H9 (cell line): ENCODE data around the gene FRG2B. TPM values are rescaled to one million over a fixed set of nuclear protein-coding genes. Genes with fewer than 3 reads are reported as not detected.
"Not testable (repeated sequence)": the region's sequence is repeated elsewhere in the genome, so short reads cannot be mapped to it uniquely, and the experiment has no call there.

Experiments
- DNase-seq: peaks from one replicate; pipeline ENCODE4 v3.0.0-alpha.2; 2017
- H2AFZ ChIP-seq: one replicate; pipeline ENCODE4 v1.6.1; 2013; ENCODE audit warnings: mild to moderate bottlenecking, low read length, control low read depth, moderate library complexity
- H2AK5ac ChIP-seq: 2 replicates; pipeline ENCODE4 v1.6.1; 2013; ENCODE audit warnings: low read length, control low read depth, mixed read lengths; ENCODE audit not compliant: insufficient read length
- H2BK120ac ChIP-seq: one replicate; pipeline ENCODE4 v1.6.1; 2013; ENCODE audit warnings: low read depth, mild to moderate bottlenecking, low read length, control low read depth, inconsistent platforms; ENCODE audit not compliant: poor library complexity, severe bottlenecking
- H2BK12ac ChIP-seq: 2 replicates; pipeline ENCODE4 v1.6.1; 2013; ENCODE audit warnings: low read length, control low read depth, mixed read lengths, low read depth; ENCODE audit not compliant: insufficient read length
- H2BK15ac ChIP-seq: 2 replicates; pipeline ENCODE4 v1.6.1; 2013; ENCODE audit warnings: low read depth, low read length, control low read depth
- H2BK20ac ChIP-seq: one replicate; pipeline ENCODE4 v1.6.1; 2013; ENCODE audit warnings: low read depth, mild to moderate bottlenecking, low read length, control low read depth, inconsistent platforms; ENCODE audit not compliant: poor library complexity, severe bottlenecking
- H2BK5ac ChIP-seq: 2 replicates; pipeline ENCODE4 v1.6.1; 2013; ENCODE audit warnings: low read length, control low read depth, mixed read lengths; ENCODE audit not compliant: insufficient read length
- H3K14ac ChIP-seq: 2 replicates; pipeline ENCODE4 v1.6.1; 2013; ENCODE audit warnings: low read length, control low read depth; ENCODE audit not compliant: insufficient read depth
- H3K18ac ChIP-seq: 2 replicates; pipeline ENCODE4 v1.6.1; 2013; ENCODE audit warnings: low read depth, mild to moderate bottlenecking, mixed read lengths, low read length, control low read depth; ENCODE audit not compliant: insufficient read length
- H3K23ac ChIP-seq: 2 replicates; pipeline ENCODE4 v1.6.1; 2013; ENCODE audit warnings: low read length, control low read depth, mixed read lengths, low read depth; ENCODE audit not compliant: insufficient read length
- H3K23me2 ChIP-seq: 2 replicates; pipeline ENCODE4 v1.6.1; 2013; ENCODE audit warnings: low read depth, mild to moderate bottlenecking, mixed read lengths, low read length, control low read depth; ENCODE audit not compliant: insufficient read length, poor library complexity, severe bottlenecking
- H3K27ac ChIP-seq: 2 replicates; pipeline ENCODE4 v1.5.1; 2013; ENCODE audit warnings: low read length, control low read depth, mixed read lengths, low read depth; ENCODE audit not compliant: insufficient read length
- H3K27me3 ChIP-seq: 2 replicates; pipeline ENCODE4 v1.6.1; 2013; ENCODE audit warnings: low read length, control low read depth, inconsistent platforms; ENCODE audit not compliant: insufficient read depth
- H3K4ac ChIP-seq: 2 replicates; pipeline ENCODE4 v1.6.1; 2013; ENCODE audit warnings: low read depth, mild to moderate bottlenecking, control low read depth, inconsistent platforms, low read length, moderate library complexity
- H3K4me1 ChIP-seq: 2 replicates; pipeline ENCODE4 v1.6.1; 2013; ENCODE audit warnings: low read length, control low read depth, inconsistent platforms; ENCODE audit not compliant: insufficient read depth
- H3K4me2 ChIP-seq: 2 replicates; pipeline ENCODE4 v1.6.1; 2013; ENCODE audit warnings: low read length, control low read depth, mixed read lengths; ENCODE audit not compliant: insufficient read length, insufficient read depth
- H3K56ac ChIP-seq: 2 replicates; pipeline ENCODE4 v1.6.1; 2013; ENCODE audit warnings: low read depth, mild to moderate bottlenecking, mixed read lengths, low read length, control low read depth; ENCODE audit not compliant: insufficient read length
- H3K79me1 ChIP-seq: 2 replicates; pipeline ENCODE4 v1.6.1; 2013; ENCODE audit warnings: low read depth, mild to moderate bottlenecking, moderate library complexity, low read length, control low read depth, inconsistent platforms; ENCODE audit not compliant: insufficient read depth, poor library complexity, severe bottlenecking
- H3K79me2 ChIP-seq: 2 replicates; pipeline ENCODE4 v1.6.1; 2013; ENCODE audit warnings: low read length, control low read depth, inconsistent platforms; ENCODE audit not compliant: insufficient read depth
- H3K9ac ChIP-seq: 2 replicates; pipeline ENCODE4 v1.6.1; 2013; ENCODE audit warnings: low read length, control low read depth, mixed read lengths; ENCODE audit not compliant: insufficient read length; ENCODE audit errors: extremely low read depth
- H3K9me3 ChIP-seq: one replicate; pipeline ENCODE4 v1.6.1; 2013; ENCODE audit warnings: low read depth, low read length, inconsistent platforms; ENCODE audit not compliant: control insufficient read depth
- H3T11ph ChIP-seq: one replicate; pipeline ENCODE4 v1.6.1; 2013; ENCODE audit warnings: mild to moderate bottlenecking, low read length, control low read depth, inconsistent platforms
- H4K20me1 ChIP-seq: one replicate; pipeline ENCODE4 v1.6.1; 2013; ENCODE audit not compliant: control insufficient read depth, insufficient read length, insufficient read depth
- H4K5ac ChIP-seq: 2 replicates; pipeline ENCODE4 v1.6.1; 2013; ENCODE audit warnings: low read depth, mild to moderate bottlenecking, mixed read lengths, low read length, control low read depth; ENCODE audit not compliant: insufficient read length
- H4K8ac ChIP-seq: replicated peaks from 2 replicates; pipeline ENCODE4 v1.6.1; 2013; ENCODE audit warnings: low read length, control low read depth, mixed read lengths, low read depth; ENCODE audit not compliant: insufficient read length
- H4K91ac ChIP-seq: 2 replicates; pipeline ENCODE4 v1.6.1; 2013; ENCODE audit warnings: low read depth, mild to moderate bottlenecking, moderate library complexity, mixed read lengths, low read length, control low read depth; ENCODE audit not compliant: insufficient read length
- H3K27ac Mint-ChIP-seq, 3 experiments: 2 replicates in 2 of 3; 3 replicates in 1 of 3; pipeline ENCODE4 v1.8.0; 2020 to 2021; ENCODE audit warnings: mixed read lengths in 3 of 3, mild to moderate bottlenecking in 1 of 3, moderate library complexity in 1 of 3
- H3K27me3 Mint-ChIP-seq: 2 replicates; pipeline ENCODE4 v1.8.0; 2021; ENCODE audit warnings: low read depth, mild to moderate bottlenecking, moderate library complexity, mixed read lengths
- H3K36me3 Mint-ChIP-seq, 3 experiments: 2 replicates in 2 of 3; 3 replicates in 1 of 3; pipeline ENCODE4 v1.8.0; 2020 to 2021; ENCODE audit warnings: low read depth in 3 of 3, mixed read lengths in 3 of 3; ENCODE audit not compliant: insufficient read depth in 1 of 3
- H3K4me1 Mint-ChIP-seq, 2 experiments: 2 replicates each; pipeline ENCODE4 v1.8.0; 2020; ENCODE audit warnings: mixed read lengths in 2 of 2
- H3K4me3 Mint-ChIP-seq, 2 experiments: 2 replicates in 1 of 2; 3 replicates in 1 of 2; pipeline ENCODE4 v1.8.0; 2020 to 2021; ENCODE audit warnings: mild to moderate bottlenecking in 2 of 2, mixed read lengths in 2 of 2, moderate library complexity in 1 of 2
- H3K9me3 Mint-ChIP-seq, 2 experiments: 2 replicates in 1 of 2; 3 replicates in 1 of 2; pipeline ENCODE4 v1.8.0; 2020; ENCODE audit warnings: mild to moderate bottlenecking in 2 of 2, mixed read lengths in 2 of 2, moderate library complexity in 1 of 2
- whole genome bisulfite sequencing: extraction: QIAGEN DNeasy Blood & Tissue Kit; methylation state at CpG from one replicate; pipeline ENCODE4 v1.1.7; 2013; ENCODE audit warnings: missing lambda C conversion rate, low lambda C conversion rate, mixed read lengths; ENCODE audit not compliant: insufficient read length; ENCODE audit errors: extremely low coverage; 5-methylcytosine and 5-hydroxymethylcytosine counted together
- long read RNA-seq: library from polyadenylated mRNA; unstranded; transcript quantifications from one replicate; pipeline ENCODE4 v2.0.0, GENCODE V29; 2020
- total RNA-seq: library from RNA; stranded (reverse); gene quantifications from 2 replicates; pipeline ENCODE4 v1.2.1, GENCODE V29; 2021

The FRG2B gene
- not detected in 2 replicates for total RNA-seq
- long read RNA-seq, result 0 reads

GRCh38 chr10:133626695-133627094, at the start of gene FRG2B:
TSS of gene FRG2B (minus strand) at chr10:133626795. CDS start at chr10:133626742, 53 bp downstream.
- H3K9me3 ChIP-seq, H3K4me3 Mint-ChIP-seq, H3K27ac Mint-ChIP-seq, H3T11ph ChIP-seq, H3K27me3 Mint-ChIP-seq, H3K18ac ChIP-seq, H3K27ac ChIP-seq, DNase-seq, H2BK5ac ChIP-seq, H3K4me1 ChIP-seq, H2AFZ ChIP-seq, H3K14ac ChIP-seq, H3K79me1 ChIP-seq, H4K91ac ChIP-seq, H2BK120ac ChIP-seq, H3K23me2 ChIP-seq, H3K27me3 ChIP-seq, H3K9ac ChIP-seq, H3K36me3 Mint-ChIP-seq, H3K4me1 Mint-ChIP-seq, H3K79me2 ChIP-seq, H2AK5ac ChIP-seq, H3K4me2 ChIP-seq, H2BK20ac ChIP-seq, H3K56ac ChIP-seq, H2BK15ac ChIP-seq, H3K4ac ChIP-seq, H4K5ac ChIP-seq, H4K8ac ChIP-seq, H4K20me1 ChIP-seq, H2BK12ac ChIP-seq, H3K23ac ChIP-seq: not testable (repeated sequence)
- WGBS, result no CpG with 5 or more reads among the region's 10 CpGs
- H3K9me3 Mint-ChIP-seq, result peaks cover 16 to 19% of the 10 kb centered on the region in 2 experiments

GRCh38 chr10:133667446-133667845, 40.9 kb upstream of the FRG2B start:
- not testable (repeated sequence) for H3K9me3 ChIP-seq, H3K18ac ChIP-seq, H3K79me2 ChIP-seq, H3K27ac ChIP-seq, H4K8ac ChIP-seq, H2BK5ac ChIP-seq, H3K36me3 Mint-ChIP-seq, H3K4me1 Mint-ChIP-seq, H2AFZ ChIP-seq, DNase-seq, H2BK120ac ChIP-seq, H2AK5ac ChIP-seq, H3K27ac Mint-ChIP-seq, H3K14ac ChIP-seq, H3K56ac ChIP-seq, H3K27me3 Mint-ChIP-seq, H3K4me1 ChIP-seq, H2BK12ac ChIP-seq, H4K20me1 ChIP-seq, H4K91ac ChIP-seq, H3K4me2 ChIP-seq, H3T11ph ChIP-seq, H3K23me2 ChIP-seq, H3K27me3 ChIP-seq, H2BK15ac ChIP-seq, H3K79me1 ChIP-seq, H4K5ac ChIP-seq, H3K23ac ChIP-seq, H3K4ac ChIP-seq, H3K4me3 Mint-ChIP-seq, H2BK20ac ChIP-seq, H3K9ac ChIP-seq
- peaks cover 14 to 17% of the 10 kb centered on the region in 2 experiments for H3K9me3 Mint-ChIP-seq
- no CpG with 5 or more reads among the region's 40 CpGs for WGBS
